ENCODE data around the gene SPTSSB.

SPTSSB gene

GRCh38 chr3:161319867-161320266, 51.5 kb downstream of the SPTSSB start:
- no peak for TF ChIP-seq CTCF (IDR thresholded peaks at IDR 0.05; ENCODE audit: poor library complexity, severe bottlenecking)
- ATAC-seq (ENCODE audit: low read depth) = no peak
- H3K4me1 ChIP-seq (ENCODE audit: insufficient read depth, poor library complexity, severe bottlenecking) = peaks cover 9% of the 10 kb centered on the region

DNA sequence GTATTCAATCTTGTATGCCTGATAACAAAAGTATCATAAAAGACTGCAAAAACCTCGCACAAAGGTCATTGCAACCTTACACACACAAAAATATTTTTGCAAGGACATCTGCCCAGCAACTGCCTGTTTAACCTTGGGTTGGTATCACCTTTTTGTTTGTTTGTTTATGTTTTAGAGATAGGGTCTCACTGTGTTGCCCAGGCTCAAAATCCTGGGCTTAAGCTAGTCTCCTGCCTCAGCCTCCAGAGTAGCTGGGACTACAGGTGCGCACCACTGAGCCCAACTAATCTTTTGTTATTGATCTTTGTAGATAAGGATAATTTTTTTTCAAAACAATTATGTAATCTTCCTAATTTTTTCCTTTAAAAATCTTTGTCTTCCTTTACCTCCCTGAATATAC, 54.2 kb downstream of the SPTSSB start:
- Histone ChIP-seq H3K36me3 (ENCODE audit: low read depth) (no peaks in the 10 kb centered on the region), H3K4me1 (ENCODE audit: insufficient read depth, poor library complexity, severe bottlenecking) (peaks cover 9% of the 10 kb centered on the region), H3K9me3 (ENCODE audit: severe bottlenecking) (no peaks in the 10 kb centered on the region), H3K27me3 (ENCODE audit: insufficient read depth, poor library complexity, severe bottlenecking) (no peaks in the 10 kb centered on the region), H3K4me3 (ENCODE audit: severe bottlenecking) (no peak overlapping the region), H3K27ac (ENCODE audit: poor library complexity, severe bottlenecking) (no peak overlapping the region)
- ATAC-seq (ENCODE audit: low read depth) (no peak), DNase-seq (ENCODE audit: low spot score) (no peak)
- no peak for TF ChIP-seq CTCF (IDR thresholded peaks at IDR 0.05; ENCODE audit: poor library complexity, severe bottlenecking)

More at GRCh38 chr3:161319867-161320266, 51.5 kb downstream of the SPTSSB start:
- no peaks in the 10 kb centered on the region for H3K36me3 ChIP-seq (ENCODE audit: low read depth)
- no peak overlapping the region for H3K4me3 ChIP-seq (ENCODE audit: severe bottlenecking)
- no peaks in the 10 kb centered on the region for H3K9me3 ChIP-seq (ENCODE audit: severe bottlenecking)
- H3K27ac ChIP-seq (ENCODE audit: poor library complexity, severe bottlenecking) = no peak overlapping the region
- no peaks in the 10 kb centered on the region for H3K27me3 ChIP-seq (ENCODE audit: insufficient read depth, poor library complexity, severe bottlenecking)
- DNase-seq (ENCODE audit: low spot score) = no peak

DNA sequence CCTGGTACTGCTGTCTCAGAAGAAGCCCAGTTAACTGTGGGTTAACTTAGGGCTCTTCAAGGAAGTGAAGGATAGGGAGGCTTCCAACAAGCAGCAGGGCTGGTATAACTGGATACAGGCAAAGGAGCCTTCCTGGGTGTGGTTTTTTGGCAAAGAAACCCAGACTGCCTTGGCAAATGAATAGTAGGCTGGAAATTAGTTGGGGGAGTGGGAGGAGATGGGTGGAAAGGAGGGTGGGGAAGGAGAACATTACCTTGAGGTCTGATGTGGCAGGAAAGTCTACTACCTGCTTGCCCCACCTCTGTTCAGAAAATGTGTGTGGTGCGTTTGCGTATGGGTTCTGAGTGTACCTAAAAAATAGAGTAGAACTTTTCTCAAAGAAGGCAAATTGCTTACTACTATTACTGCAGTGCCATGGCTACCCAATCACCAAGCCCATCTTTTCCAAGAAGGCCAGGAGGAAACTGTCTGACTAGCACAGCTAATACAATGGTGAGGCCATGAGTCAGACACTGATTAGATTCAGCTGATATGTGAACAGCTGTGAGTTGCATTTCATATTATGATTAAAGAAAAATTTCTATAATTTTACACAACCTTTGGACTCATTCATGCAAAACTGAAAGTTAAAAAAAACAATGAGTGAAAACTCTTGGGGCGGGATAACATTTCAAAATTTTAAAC, 55.2 kb downstream of the SPTSSB start:
- Histone ChIP-seq H3K36me3 (ENCODE audit: low read depth) (no peaks in the 10 kb centered on the region), H3K4me3 (ENCODE audit: severe bottlenecking) (no peak overlapping the region), H3K9me3 (ENCODE audit: severe bottlenecking) (no peaks in the 10 kb centered on the region), H3K27ac (ENCODE audit: poor library complexity, severe bottlenecking) (peak overlapping the region; percentile 23), H3K4me1 (ENCODE audit: insufficient read depth, poor library complexity, severe bottlenecking) (peaks cover 9% of the 10 kb centered on the region), H3K27me3 (ENCODE audit: insufficient read depth, poor library complexity, severe bottlenecking) (no peaks in the 10 kb centered on the region)
- ATAC-seq (ENCODE audit: low read depth) = peak; percentile 82
- no peak for DNase-seq (ENCODE audit: low spot score)
- TF ChIP-seq CTCF (IDR thresholded peaks at IDR 0.05; ENCODE audit: poor library complexity, severe bottlenecking) = no peak

DNA sequence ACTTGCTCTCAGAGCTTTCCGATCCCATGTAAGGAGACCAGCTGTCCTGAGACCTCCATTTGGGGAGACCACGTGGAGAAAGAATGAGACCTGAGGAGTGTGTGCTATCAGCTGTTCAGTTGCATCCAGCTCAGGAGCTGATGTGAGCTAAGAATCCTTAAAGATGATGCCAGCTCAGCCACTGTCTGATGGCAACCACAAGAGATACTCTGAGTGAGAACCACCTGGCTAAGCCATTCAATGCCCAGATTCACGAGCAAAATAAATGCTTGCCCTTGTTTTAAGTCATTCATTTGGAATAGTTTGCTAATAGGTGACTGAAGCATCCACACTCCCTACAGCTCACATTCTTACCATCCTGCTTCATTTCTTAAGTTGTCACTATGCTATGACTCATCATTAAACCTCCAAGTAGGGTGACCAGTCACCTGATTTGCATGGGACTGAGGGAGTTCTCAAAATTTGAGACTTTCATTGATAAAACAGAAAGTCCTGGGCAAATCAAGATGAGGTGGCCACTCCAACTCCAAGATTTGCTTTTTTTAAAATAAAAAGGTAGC, 56.4 kb downstream of the SPTSSB start:
- Histone ChIP-seq H3K27ac (ENCODE audit: poor library complexity, severe bottlenecking) (no peak overlapping the region), H3K27me3 (ENCODE audit: insufficient read depth, poor library complexity, severe bottlenecking) (no peaks in the 10 kb centered on the region), H3K4me3 (ENCODE audit: severe bottlenecking) (no peak overlapping the region), H3K36me3 (ENCODE audit: low read depth) (no peaks in the 10 kb centered on the region), H3K4me1 (ENCODE audit: insufficient read depth, poor library complexity, severe bottlenecking) (peaks cover 9% of the 10 kb centered on the region), H3K9me3 (ENCODE audit: severe bottlenecking) (no peaks in the 10 kb centered on the region)
- ATAC-seq (ENCODE audit: low read depth) (no peak), DNase-seq (ENCODE audit: low spot score) (no peak)
- TF ChIP-seq CTCF (IDR thresholded peaks at IDR 0.05; ENCODE audit: poor library complexity, severe bottlenecking) = no peak

Measured in RWPE2 (cell line).